CD4-positive, alpha-beta T cell treated with Interleukin-15 for 1 hour (primary cell): ENCODE results near the gene CFAP54.

ENCODE experiments used
- DNase-seq: peaks from one replicate; pipeline ENCODE4 v3.0.0-alpha.2; 2020

The CFAP54 gene

DNA sequence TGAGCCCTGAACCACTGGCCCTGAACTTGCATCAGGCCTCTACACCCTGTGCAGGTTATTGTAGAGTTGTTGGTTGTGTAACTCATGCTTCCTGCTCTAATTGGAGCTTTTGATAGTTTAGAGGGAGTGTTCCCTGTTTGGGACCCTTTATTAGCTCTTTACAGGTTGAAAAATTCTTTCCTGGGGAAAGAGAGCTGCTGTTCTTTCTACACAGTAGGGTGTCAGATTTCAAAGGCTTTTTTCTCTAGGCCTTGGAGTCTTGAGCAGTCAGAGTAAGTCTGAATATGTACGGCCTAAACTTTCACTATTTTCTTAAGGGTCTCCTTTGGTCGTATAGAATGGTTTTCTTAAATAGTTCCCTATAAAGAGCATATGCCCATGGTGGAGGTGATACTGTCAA lies 356.9 kb downstream of the CFAP54 start:
- DNase-seq, result no peak

DNA sequence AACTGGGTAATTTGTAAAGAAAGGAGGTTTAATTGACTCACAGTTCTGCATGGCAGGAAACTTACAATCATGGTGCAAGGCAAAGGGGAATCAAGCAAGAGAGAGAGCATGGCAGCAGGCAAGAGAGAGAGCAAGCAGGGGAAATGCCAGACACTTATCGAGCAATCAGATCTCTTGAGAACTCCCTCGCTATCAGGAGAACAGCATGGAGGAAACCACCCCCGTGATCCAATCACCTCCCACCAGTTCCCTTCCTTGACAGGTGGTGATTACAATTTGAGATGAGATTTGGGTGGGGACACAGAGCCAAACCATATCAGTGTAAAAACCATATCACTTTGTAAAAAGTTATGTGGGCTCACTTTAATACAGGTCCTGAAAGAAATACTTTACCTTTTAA lies 361.3 kb downstream of the CFAP54 start:
- no peak for DNase-seq

DNA sequence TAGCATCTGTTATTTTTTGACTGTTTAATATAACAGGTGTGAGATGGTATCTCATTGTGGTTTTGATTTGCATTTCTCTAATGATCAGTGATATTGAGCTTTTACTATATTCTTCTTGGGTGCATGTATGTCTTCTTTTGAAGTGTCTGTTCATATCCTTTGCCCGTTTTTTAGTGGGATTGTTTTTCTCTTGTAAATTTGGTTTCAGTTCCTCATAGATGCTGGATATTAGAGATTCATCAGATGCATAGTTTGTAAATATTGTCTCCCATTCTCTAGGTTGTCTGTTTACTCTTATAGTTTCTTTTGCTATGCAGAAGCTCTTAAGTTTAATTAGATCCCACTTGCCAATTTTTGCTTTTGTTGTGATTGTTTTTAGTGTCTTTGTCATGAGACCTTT lies 368.8 kb downstream of the CFAP54 start:
- DNase-seq, result no peak

DNA sequence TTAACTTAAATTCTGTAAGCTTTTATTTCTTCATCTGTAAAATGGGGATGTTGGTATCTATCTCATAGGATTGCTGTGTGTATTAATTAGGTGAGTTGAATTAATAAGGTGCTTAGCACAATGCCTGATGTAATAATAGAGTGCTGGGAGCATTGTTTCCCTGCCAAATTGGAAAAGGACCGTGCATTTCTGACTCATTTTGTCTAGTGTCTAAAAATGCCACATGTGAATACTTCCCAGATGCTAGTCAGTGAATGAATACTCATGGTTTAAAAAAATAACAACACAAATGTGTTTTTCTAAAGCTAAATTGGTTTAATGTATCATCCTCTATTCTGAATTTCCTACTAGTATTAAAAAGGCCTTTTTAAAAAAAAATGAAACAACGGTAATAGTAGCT lies 372.3 kb downstream of the CFAP54 start:
- DNase-seq, result no peak

DNA sequence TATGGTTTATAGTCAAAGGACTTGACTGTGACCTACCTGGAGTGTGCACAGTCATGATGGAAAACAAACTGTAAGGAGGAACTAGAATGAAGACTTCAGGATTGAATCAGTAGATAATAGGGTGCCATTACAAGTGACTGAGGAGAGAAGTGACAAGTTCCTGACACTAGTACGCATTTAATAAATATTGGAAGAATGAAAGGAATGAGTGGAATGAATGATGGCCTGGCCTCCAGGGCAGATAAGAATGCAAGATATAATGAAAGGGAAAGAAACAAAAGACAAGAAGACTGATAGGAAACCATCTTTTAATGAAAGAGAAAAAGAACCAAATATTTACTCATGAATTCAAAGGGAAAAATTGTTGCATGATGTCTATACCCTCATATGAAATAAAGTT lies 372.9 kb downstream of the CFAP54 start:
- no peak for DNase-seq

DNA sequence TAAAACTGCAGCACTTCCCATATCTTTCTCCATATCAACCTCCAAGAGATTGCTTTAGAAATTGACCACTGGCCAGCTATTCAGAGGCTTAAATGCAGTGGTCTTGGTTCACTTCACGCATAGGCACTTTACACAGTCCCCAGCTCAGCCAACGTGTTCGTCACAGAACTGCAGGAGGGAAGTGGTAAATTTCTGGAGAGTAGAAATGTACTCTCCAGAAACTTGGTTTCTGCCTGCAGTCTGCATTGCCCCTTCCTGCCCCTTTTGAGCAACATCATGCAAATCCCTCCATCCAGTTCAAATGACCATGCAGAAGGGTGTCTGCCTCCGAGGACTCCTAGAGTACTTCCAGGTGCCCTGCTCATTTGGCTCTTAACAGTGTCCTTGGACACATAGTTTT lies 375.0 kb downstream of the CFAP54 start:
- no peak for DNase-seq

DNA sequence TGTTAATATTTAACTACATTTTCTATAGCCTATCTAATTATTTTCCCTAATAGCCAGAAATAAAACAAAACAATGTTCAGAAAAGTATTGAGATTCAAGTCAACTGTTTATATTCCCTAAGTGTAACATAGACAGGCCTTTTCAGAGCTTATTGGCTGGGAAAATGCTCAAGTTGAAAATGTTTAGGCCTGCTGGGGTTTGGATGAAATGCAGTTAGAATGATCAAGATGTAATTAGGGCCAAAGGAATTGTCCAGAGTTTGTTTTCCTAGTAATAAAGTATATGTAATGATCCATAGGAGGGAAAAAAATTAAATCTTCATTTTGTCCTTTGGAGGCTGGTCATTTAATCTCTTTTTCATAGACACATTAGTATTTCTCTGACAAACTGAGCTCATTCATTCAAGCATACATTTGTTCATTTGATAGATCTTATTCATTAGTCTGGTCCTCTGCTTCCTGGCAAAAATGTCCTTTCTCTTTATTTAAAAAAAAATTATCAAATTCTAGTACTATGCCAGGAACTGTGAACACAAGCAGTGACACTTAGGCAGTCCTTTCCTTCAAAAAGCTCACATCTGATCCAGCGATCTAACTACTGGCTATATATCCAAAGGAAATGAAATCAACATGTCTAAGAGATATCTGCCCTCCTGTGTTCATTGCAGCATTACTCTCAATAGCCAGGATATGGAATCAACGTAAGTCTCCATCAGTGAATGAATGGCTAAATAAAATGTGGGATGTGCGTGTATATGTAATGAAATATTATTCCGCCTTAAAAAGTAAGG lies 377.6 kb downstream of the CFAP54 start:
- DNase-seq, result no peak

DNA sequence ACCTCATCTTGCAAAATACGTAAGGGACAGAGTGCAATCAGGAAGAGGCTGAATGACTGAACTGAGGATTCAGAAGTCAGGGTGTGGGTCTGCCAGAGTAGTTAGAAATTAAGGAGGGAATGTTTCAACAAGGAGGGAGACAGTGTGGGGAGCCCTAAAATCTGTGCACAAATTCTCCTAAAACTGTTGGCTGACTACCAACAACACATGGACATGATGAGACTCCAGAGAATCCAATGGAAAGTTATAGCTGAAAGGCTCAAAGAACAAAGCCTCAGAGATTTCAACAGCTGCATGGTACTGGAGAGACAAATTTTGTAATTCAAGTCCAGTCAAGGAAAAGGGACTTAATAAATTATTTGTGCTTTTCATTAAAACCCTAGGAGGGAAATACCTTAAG lies 381.6 kb downstream of the CFAP54 start:
- no peak for DNase-seq

DNA sequence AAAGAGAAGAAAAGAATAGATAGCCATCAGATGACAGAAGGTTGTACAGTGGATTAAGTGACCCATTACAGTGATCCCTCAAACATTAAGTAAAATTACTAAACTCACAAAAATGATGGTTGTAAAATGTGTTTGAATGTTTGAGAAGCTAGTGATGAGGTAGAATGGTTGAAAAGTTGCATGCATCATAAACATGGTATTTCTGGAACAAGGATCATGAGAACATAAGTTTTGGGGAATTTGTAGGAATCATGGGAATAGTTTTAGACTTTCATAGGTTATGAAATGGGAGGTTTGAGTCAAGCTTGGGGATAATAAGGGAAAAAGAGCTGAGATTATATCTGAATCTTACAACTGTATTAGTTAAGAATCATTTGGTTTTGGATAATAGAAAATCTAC lies 383.6 kb downstream of the CFAP54 start:
- DNase-seq, result no peak

DNA sequence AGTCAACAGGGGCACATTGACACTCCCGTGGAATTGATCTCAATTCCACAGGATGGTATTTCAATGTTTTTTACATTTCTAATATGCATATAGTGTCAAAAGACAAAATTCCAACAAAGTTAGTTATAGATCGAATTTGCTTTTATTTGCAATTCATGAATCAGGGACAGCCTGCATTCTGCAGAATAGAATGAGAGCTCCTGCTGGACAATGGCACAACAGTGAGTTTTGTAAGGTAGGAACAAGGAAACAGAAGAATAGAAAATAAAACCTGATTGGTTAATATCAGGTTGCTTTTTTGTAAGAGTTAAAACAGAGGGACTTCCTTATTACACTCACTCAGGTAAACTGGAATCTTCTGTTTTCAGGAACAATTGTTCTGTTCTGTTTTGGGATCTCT lies 384.8 kb downstream of the CFAP54 start:
- no peak for DNase-seq

DNA sequence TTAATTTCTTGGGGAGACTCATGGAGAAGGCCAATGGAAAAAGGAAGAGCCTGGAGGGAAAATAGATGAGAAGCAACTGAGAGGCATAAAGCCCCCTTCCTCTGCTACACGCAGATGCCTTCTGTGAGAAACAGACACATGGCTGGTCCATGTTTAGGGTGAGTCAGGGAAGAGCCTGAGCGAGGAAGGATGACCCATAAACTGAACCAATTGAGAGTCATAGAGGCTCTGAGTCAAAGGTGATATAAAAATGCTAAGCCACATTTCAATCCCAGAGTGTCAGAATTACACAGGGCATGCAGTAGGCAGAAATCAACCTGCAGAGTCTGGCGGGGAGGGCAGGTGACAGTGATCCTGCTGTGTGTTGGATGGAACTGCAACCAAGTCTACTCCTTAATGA lies 387.6 kb downstream of the CFAP54 start:
- DNase-seq, result no peak

DNA sequence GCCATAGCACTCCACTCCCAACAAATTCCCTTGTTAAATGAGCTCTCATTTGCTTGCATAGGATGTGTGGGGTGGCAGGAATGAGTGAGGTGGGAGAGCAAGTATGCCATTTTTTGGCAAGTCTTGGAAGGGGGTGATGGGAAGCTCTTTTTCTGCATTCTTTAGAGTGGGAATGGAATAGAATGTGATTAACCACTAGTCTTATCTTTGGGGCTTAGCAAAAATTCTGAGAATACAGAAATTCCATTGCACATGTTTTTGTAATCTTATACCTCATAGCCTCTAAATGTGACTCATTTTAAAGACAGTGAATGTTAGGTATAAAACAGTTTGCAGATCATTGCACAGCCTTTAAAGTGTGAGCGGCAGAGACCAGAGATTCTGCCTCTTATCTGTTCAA lies 389.3 kb downstream of the CFAP54 start:
- DNase-seq, result no peak

DNA sequence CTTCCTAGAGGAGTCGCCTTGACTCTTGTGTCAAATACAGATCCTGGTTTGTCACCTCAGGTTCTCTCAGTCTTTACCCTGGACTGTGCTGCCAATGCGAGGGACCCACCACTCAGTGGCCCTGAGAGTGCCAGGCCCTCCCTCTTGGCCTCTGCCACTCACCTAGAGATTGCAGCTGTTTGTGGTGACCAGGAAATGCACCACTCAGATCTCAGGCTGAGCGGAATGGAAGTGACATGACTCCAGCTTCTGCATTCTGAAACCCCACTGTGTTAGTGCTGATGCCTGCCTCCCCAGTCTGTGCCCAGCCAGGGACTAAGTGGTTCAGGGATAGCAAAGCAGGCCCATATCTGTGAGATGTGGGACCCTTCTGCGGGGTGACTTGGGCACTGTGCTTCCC lies 389.9 kb downstream of the CFAP54 start:
- DNase-seq, result no peak

DNA sequence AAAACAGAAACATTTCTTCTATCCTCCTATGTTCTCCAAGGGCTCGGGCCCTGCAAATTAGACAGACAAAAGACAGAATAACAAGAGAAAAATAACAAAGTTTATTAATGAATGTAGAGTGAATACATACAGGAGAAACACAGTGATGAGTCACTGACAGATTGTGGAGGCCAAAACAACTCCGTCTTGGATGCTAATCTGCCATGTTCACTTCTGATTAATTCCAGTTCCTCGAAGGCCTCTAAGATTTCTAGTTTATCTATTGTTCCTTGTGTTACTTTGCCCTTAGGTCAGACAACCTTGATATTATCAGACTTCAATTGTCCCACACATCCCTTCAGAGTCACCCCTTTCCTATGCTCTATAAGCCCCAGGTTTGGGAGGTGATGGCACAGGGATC lies 390.8 kb downstream of the CFAP54 start:
- no peak for DNase-seq

DNA sequence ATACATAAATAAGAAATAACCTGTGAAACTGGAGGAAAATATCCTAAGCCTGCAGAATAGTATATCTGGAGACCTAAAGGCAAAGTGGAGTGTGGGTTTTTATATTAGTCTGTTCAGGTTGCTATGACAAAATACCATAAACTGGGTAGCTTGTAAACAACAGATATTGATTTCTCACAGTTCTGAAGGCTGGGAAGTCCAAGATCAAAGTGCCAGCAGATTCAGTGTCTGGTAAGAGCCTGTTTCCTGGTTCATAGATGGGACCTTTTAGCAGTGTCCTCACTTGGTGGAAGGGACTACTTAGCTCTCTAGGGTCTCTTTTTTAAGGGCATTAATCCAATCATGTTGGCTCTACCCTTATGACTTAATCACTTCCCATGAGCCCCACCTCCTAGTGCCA lies 392.2 kb downstream of the CFAP54 start:
- DNase-seq, result no peak

DNA sequence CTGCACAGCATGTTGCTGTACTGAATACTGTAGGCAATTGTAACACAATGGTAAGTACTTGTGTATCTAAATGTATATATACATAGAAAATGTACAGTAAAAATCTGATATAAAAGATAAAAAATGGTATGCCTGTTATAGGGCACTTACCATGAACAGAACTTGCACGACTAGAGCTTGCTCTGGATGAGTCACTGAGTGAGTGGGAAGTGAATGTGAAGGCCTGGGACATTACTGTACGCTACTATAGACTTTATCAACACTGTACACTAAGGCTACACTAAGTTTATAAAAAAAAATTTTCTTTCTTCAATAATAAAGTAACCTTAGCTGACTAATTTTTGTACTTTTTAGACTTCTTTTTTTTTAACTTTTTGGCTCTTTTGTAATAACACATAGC lies 393.5 kb downstream of the CFAP54 start:
- DNase-seq, result no peak

DNA sequence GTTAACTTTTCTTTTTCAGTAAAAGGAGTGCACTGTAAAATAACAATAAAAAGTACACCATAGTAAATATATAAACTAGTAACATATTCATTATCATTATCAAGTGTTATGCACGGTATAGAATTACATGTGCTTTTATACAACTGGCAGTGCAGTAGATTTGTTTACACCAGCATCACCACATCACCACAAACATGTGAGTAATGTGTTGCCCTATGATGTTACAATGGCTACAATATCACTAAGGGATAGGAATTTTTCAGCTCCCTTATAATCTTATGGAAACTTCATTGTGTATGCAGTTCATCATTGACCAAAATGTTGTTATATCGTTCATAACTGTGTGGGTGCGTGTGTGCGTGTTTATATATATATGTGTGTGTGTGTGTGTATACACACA lies 394.2 kb downstream of the CFAP54 start:
- no peak for DNase-seq

DNA sequence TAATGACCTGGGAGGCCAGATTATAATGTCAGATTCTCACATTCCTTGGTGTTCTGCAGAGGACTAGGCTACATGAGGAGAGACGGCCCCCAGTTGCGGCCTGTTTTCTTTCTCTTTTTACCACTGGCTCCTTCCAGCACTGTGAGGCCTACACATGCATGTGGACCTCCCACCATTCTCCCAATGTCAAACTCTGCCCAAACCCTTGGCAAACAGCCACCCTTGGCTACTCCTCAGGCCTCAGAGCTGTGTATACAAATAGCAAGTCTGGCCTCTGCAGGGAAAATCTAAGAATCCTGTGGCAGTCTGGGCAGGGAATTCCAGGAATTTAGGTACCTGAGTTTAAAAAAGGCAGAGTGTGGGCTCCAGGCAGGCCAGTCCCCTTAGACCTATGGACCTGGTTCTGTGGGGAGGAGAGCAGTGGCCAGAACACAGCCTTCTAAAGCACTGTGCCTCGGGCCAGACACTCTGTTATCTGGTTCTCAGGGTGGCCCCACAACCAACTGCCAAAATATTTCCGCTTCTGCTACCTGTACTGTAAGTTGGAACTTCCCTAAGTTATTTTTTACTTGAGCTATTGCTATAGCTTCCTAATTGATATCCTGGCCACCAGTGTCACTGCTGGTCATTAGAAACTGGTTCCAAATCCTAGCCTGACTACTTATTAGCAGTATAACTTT lies 397.8 kb downstream of the CFAP54 start:
- DNase-seq, result no peak

DNA sequence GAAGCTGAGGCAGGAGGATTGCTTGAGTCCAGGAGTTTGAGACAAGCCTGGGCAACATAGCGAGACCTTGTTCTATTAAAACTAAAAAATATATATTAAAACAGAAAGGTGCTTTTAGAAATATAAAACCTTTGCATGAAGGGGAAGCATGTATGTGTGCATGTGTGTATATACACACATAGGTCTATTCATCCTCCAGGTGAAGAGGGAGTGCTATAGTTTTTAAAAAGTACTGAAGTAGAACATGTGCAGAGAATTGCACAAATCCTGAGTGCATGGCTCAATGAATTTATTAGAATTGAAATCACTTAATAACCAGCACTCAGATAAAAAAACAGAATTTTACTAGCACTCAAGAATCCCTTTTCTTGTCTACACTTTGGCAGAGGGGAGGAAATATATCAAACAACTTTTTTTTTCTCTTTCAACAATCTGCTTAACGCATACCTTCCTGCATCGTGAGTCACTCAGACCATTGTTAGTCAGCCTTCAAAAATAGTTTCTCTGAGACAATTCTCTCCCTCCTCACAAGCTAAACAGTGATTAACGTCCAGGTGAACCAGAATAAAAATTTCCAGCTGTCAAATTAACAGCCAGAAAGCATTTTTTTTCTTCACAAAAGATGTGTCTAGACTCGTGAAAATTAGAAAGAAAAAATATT lies 400.0 kb downstream of the CFAP54 start:
- DNase-seq, result no peak

DNA sequence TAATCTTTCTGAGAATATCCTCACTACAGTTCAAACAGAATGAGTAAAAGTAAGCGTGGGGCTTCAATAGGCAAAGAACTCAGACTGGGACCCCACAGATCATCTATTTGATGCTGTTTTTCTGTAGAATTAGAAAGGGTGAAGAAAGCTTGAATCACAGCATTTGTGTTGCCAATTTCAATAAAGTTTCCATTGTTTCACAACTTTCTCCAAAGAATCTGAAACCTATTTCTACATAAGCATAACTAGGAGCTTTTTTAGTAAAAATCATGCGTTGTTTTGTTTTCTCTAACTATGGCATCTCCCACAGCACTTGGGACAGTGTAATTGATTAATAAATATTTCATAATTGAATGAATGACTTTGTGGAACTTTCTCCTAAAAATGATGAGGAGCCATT lies 401.0 kb downstream of the CFAP54 start:
- DNase-seq, result no peak

DNA sequence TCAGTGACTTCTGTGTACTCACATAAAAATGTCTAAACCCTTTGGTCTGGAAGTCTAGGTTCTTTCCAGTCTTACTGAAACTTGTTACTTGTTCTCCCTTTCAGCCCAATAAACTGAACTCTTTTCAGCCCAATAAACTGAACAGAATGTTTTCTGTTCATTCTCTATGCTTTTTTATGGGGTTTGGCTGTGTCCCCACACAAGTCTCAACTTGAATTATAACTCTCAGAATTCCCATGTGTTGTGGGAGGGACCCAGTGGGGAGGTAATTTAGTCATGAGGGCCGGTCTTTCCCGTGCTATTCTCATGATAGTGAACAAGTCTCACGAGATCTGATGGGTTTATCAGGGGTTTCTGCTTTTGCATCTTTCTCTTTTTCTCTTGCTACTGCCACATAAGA lies 402.7 kb downstream of the CFAP54 start:
- DNase-seq, result no peak

DNA sequence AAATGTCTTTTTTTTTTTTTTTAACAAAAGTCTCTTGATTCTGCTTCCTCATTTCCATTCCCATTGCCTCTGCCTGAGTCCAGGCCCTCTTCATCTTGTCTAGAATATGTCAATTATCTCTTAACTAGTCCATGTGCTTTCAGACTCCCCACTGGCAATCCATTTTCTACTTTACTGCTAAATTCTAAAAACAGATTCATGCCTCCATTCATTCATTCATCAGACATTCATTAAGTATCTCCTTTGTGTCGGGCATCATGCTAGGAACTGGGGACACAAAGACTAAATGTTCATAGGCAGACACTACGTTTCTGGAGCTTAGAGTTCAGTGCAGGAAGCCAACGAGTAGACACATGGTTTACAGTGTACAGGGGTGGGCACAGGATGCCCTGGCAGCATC lies 408.0 kb downstream of the CFAP54 start:
- no peak for DNase-seq

DNA sequence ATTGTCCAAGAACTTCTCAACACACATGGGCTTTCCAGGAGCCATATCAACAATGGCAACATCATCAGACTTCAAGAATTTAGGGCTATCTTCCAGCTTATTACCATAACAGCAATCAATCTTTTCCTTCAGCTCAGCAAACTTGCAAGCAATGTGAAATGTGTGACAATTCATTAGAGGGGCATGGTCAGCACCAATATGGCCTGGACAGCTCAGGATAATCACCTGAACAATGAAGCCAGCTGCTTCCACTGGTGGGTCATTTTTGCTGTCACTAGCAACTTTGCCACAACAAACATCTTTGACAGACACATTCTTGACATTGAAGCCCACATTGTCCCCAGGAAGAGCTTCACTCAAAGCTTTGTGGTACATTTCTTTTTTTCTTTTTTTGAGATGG lies 411.8 kb downstream of the CFAP54 start:
- DNase-seq, result no peak

DNA sequence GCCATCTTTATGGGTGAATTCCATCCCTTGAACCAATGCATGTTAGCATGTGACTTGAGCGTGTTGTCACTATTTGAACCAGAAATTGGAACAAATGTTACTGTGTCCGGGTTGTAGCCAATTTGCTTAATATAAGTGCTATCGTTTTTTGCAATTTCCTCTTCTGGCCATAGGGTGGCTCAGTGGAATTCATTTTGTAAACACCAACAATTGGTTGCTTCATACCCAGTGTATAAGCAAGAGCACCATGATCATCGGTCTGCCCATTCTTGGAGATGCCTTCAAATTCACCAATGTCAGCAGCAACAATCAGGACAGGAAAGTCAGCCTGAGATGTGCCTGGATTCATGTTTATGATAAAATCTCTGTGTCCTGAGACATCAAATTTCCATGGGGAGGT lies 412.7 kb downstream of the CFAP54 start:
- no peak for DNase-seq

DNA sequence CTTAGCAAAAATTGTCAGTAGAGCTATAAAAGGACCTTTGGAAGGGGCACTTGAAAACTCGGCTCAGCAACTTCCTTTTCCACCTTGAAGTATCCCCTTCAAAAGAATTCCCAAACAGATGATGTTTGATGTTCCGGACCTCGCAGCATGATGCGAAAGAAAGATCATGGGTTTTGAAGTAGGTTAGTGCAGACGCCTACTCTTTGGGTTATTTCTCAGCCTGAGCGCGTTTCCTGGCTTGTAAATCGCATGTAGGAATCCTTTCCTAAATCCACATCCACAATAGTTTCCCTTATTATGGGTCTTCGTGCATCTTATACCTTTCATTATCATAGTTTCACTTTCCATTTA lies 417.1 kb downstream of the CFAP54 start:
- no peak for DNase-seq
